Gastroesophageal sphincter (tissue), 3 donors: ENCODE results near the gene WDR45.

Source experiments
- EP300 ChIP-seq: sonication (generic); formaldehyde crosslinking; IDR thresholded peaks from one replicate; pipeline ENCODE4 v1.6.1; 2017; ENCODE audit warnings: antibody characterized with exemption, mild to moderate bottlenecking
- POLR2A ChIP-seq, 2 donors: fragments of 450-650 bp; IDR thresholded peaks; one replicate each; pipeline ENCODE4 v1.6.1; 2017; ENCODE audit warnings: antibody characterized with exemption in 2 of 2, mild to moderate bottlenecking in 2 of 2, moderate library complexity in 1 of 2
- POLR2AphosphoS5 ChIP-seq: sonication (generic); formaldehyde crosslinking; IDR thresholded peaks from one replicate; pipeline ENCODE4 v1.6.1; 2017; ENCODE audit warnings: antibody characterized with exemption
- TF ChIP-seq, protein P1 (sequence below), 4 experiments: fragments of 200-600 bp in 2 of 4; fragments of 450-650 bp in 2 of 4; sonication (generic) in 1 of 4; IDR thresholded peaks; one replicate each; pipeline ENCODE4 v1.5.1; 2017 to 2019; ENCODE audit warnings: antibody characterized with exemption in 4 of 4, mild to moderate bottlenecking in 2 of 4, moderate library complexity in 2 of 4

DNA sequence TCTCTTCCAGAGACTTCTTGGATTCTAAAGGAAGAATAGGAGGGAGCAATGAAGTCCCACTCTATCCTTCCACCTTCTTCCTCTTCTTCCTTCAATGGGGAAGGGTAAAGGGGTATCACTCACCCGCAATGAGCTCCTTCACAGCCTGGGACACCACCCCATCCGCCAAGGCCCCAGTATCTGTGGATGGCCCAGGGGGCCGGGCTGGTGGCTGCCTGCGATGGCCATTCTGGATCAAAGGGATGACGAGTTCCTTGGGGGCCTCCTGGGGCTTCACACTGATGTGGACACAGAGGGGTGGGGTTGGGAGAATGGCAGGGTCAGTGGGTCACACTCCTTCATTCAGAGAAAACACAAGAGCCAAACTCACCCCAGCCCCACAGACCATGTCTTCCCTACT is 42.8 kb upstream of the WDR45 start:
- TF ChIP-seq, protein P1, sequence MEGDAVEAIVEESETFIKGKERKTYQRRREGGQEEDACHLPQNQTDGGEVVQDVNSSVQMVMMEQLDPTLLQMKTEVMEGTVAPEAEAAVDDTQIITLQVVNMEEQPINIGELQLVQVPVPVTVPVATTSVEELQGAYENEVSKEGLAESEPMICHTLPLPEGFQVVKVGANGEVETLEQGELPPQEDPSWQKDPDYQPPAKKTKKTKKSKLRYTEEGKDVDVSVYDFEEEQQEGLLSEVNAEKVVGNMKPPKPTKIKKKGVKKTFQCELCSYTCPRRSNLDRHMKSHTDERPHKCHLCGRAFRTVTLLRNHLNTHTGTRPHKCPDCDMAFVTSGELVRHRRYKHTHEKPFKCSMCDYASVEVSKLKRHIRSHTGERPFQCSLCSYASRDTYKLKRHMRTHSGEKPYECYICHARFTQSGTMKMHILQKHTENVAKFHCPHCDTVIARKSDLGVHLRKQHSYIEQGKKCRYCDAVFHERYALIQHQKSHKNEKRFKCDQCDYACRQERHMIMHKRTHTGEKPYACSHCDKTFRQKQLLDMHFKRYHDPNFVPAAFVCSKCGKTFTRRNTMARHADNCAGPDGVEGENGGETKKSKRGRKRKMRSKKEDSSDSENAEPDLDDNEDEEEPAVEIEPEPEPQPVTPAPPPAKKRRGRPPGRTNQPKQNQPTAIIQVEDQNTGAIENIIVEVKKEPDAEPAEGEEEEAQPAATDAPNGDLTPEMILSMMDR (IDR thresholded peaks at IDR 0.05), result no peak
- TF ChIP-seq POLR2AphosphoS5, result no peak
- TF ChIP-seq EP300, result no peak
- no peak for TF ChIP-seq POLR2A (IDR thresholded peaks at IDR 0.05)
